ENCODE measurements around the gene STK38.

GRCh38 chr6:36444470-36444869, 102.8 kb downstream of the STK38 start:
- TF ChIP-seq ZNF143 (CRISPR knock-in tag; IDR thresholded peaks at IDR 0.05) (no peak), ZNF280D (CRISPR knock-in tag; IDR thresholded peaks at IDR 0.05) (no peak), MAX (IDR thresholded peaks at IDR 0.05) (no peak), PTBP1 (IDR thresholded peaks at IDR 0.05; ENCODE audit: low read depth, low read length, poor library complexity, severe bottlenecking) (no peak), CTCF (CRISPR knock-in tag; IDR thresholded peaks at IDR 0.05) (no peak), ZNF383 (CRISPR knock-in tag; IDR thresholded peaks at IDR 0.05; ENCODE audit: borderline replicate concordance) (no peak), ZXDC (CRISPR knock-in tag; IDR thresholded peaks at IDR 0.05) (no peak), ZBTB14 (CRISPR knock-in tag; IDR thresholded peaks at IDR 0.05) (no peak)
